AG09309 (cell line): ENCODE measurements around the gene HOXD3.

Experiments
- DNase-seq: peaks from one replicate; pipeline ENCODE4 v3.0.0-alpha.2; 2010; ENCODE audit warnings: low read depth
- H3K4me3 ChIP-seq: 2 replicates; pipeline ENCODE4 v1.5.1; 2011; ENCODE audit warnings: mild to moderate bottlenecking, low read depth, low read length, moderate library complexity; ENCODE audit not compliant: control insufficient read depth
- TF ChIP-seq, protein P1 (sequence below): IDR thresholded peaks from 2 replicates; pipeline ENCODE4 v1.5.1; 2011; ENCODE audit warnings: mild to moderate bottlenecking, low read depth, low read length, inconsistent platforms; ENCODE audit not compliant: insufficient read depth, control insufficient read depth; ENCODE audit errors: missing control alignments

HOXD3 gene

DNA sequence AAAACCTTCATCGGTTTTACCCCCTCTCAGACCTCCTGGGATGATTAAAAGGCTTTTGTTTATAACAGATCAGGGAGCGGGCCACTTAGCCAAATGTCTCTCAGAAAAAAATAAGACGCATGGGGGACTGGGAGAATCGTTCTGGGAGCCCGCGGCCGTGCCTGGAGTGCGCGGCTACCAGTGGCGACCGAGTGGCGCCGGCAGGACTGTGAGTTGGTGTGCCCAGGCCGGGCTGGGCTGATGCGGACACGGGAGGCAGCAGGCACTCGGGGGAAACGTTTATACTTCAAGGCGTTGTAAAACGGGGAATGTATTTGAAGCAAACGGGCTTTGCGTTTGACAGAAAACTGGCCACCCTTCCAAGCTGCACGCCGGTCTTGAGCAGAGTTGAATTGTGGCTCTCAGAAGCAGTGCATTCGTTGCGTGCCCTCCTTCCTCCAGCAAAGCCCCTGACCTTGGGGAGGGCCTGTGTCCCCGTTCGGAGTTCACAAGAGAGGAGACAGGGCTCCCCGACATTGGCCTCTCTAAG, 45.2 kb upstream of the HOXD3 start:
- TF ChIP-seq, protein P1, sequence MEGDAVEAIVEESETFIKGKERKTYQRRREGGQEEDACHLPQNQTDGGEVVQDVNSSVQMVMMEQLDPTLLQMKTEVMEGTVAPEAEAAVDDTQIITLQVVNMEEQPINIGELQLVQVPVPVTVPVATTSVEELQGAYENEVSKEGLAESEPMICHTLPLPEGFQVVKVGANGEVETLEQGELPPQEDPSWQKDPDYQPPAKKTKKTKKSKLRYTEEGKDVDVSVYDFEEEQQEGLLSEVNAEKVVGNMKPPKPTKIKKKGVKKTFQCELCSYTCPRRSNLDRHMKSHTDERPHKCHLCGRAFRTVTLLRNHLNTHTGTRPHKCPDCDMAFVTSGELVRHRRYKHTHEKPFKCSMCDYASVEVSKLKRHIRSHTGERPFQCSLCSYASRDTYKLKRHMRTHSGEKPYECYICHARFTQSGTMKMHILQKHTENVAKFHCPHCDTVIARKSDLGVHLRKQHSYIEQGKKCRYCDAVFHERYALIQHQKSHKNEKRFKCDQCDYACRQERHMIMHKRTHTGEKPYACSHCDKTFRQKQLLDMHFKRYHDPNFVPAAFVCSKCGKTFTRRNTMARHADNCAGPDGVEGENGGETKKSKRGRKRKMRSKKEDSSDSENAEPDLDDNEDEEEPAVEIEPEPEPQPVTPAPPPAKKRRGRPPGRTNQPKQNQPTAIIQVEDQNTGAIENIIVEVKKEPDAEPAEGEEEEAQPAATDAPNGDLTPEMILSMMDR, result no peak
- H3K4me3 ChIP-seq, result no peak overlapping the region
- DNase-seq, result no peak

DNA sequence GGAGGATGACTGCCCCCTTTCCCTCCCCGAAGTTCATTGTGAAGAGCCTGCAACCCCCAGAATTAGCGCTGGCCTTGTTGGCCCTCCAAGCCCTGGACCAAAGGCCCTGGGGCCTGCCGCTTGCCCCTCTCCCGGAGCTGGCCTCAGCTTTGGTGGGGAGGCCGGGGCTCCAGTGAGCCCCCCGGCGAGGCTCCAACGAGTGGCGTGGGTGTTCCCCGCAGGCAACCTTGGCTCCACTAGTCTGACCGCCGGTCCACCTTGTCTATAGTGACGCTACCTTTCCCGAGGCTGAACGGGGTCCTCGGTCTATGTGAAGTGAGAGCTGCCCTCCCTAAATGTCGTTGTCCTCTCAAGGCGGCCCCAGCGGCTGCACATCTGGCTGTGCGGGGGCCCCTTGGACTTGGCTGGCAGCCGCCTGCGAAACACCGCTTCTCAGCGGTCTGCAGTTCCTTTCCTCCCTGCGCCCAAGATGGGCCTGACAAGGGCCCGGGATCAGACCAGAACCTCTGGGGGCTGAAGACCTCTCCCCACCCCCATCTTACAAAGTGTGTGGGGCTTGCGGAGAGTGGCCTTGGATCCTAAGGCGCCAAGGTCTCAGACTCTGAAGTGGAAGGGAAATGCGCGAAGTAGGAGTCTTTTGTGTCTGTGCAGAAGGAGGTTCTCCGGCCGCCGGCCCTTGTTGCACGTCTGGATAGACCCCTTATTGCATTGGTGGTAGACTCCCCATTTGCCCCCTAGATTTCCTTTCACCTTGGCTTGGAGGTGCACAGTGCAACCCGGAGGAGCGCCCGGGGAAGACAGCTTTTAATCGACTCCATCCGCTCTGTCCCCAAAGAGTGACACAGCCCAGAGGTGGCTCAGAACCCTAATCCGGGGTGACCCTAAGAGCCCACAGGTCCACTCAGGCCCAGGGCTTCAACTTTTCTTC, 44.5 kb upstream of the HOXD3 start:
- H3K4me3 ChIP-seq, result no peak overlapping the region
- DNase-seq, result no peak
- TF ChIP-seq, protein P1, result no peak

DNA sequence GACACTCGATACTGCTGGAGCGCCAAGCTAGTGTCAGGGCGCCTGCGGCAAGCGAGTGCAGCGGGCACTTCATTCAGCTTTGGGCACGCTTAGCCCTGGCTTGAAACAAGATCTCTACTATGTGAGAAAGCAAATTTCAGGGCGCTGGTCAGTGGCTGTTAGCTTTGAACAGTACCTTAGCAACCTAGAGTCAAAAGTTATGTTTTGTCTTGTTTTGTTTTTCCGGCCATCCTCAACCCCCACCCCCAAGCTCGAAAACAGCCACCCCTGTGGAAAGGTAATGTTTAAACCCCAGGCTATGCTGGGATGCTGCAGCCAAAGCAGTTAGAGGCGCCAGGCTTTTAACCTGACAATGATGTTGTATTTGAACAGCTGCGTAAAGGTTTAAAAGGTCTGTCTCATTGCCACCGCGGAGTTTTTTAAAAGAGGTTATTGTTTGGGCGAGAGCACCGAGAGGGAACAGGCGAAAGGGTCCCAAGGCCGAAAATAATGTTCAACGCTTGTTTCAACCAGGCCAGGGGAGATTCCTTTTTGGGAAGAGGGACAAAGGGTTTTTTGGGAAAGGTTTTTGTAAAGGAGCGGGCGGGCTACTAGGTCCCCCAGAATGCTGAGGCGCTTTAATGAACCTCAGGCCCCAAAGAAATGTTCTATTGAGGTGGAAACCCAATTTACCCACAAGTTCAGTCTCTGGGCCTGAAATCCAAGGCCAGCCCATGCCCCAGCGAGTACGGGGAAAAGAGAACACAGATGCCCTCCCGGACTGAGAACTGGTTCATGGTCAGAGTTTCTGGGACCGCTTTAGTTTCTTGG, 42.8 kb upstream of the HOXD3 start:
- H3K4me3 ChIP-seq, result no peak overlapping the region
- TF ChIP-seq, protein P1, result no peak
- DNase-seq, result no peak

DNA sequence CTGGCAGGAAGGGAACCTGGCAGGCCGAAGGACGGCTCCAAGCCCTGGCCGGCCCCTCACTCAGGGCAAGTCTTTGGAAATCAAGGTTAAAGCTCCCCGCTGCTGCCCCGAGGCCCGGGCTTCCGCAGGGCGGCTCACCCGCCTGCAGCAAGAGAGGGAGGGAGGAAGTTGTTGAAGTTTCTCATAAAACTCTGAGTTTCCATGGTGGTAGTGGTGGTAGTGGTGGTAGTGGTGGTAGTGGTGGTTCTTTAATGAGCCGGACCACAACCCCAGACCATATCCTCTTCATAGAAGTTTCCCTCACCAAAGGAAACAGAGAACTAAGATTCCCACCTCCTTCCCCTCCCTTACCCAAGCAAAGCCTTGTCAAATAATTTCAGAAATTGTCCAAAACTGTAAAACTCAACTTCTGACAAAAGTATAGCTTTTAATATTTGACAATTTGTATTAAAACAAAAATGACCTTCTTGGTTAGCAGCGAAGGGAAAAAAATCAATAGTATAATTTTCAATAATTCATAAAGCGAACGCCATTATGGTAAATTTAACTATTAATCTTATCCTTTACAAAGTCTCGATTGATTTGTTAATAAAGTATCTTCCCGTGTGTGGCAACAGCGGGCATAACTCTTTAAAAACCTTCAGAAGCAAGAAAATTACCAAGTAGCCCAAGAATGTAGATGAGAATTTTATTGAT, 42.0 kb upstream of the HOXD3 start:
- DNase-seq, result no peak
- no peak overlapping the region for H3K4me3 ChIP-seq
- TF ChIP-seq, protein P1, result no peak

DNA sequence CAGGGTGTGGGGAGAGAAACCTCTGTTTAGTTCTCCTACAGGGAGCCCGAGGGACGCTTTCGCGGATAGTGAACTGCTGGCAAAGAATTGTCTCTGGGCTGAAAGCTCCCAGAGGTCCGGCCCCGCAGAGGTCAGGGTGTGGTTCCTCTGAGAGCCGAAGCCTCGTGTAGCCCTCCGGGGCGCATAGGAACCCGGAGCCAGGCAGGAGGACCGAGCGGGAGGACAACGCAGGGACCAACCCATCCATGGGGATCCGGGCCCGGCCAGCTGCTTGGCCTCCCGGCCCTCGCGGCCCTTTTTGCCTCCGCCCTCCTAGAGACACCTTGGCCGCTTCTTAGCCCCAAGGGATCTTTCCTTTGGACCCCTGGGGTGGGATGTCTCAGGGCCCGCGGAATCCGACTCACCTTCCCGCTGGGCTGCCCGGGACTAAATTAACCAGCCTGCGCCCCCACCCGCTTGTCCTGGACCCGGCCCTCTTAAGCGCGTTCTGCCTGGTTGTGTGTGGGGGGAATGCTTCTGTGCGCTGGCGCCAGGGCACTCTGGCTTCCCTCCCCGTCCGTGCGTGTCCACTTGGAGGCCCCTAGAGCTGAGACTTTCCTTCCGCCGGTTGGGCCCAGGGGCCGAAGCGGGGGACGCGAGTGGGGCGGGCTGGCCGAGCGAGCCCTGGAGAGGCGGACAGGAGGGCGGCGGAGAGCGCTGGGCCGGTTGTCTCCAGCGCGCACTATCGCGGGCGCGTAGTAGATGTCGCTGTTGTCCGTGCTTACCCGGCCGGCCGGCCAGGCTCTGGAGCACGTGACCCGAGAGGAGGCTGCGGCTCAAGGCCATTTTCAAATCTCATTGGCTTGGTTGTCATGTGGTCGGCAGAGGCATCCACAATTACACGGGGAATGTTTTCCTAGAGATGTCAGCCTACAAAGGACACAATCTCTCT, 41.0 kb upstream of the HOXD3 start, which contains the start of gene HOXD10:
Gene HOXD10, plus strand, starts transcription at position 896 of the 931 bp plus-strand sequence. CDS start 56 bp downstream, outside the sequence.
- TF ChIP-seq, protein P1, result no peak
- no peak for DNase-seq
- no peak within 1 kb of the TSS for H3K4me3 ChIP-seq
